Measurements from ENCODE around the gene ME2. TPM values are rescaled to one million over a fixed set of nuclear protein-coding genes. Genes with fewer than 3 reads are reported as not detected.

The ME2 gene
- total and polyA plus RNA-seq, 2 donors (not counting 1 experiment from before 2014, with no cell fraction given) = 28.4 to 57.8 TPM

GRCh38 chr18:50982802-50983179 is 103.9 kb downstream of the ME2 start:
- H3K36me3 ChIP-seq (replicated peaks in 1 of 2; ENCODE audit: control extremely low read depth in 1 of 2, control insufficient read depth in 1 of 2, extremely low read depth in 1 of 2, insufficient read depth in 2 of 2, low read length in 1 of 2) = peaks cover 0 to 38% of the 10 kb centered on the region in 2 experiments
- WGBS (ENCODE audit: insufficient coverage) = no CpG with 5 or more reads among the region's 3 CpGs
- H3K27me3 Mint-ChIP-seq = no peaks in the 10 kb centered on the region
- TF ChIP-seq EZH2 (IDR thresholded peaks at IDR 0.05; ENCODE audit: borderline replicate concordance, insufficient read depth, low read depth, low read length, poor library complexity, severe bottlenecking) (no peak), CTCF (IDR thresholded peaks at IDR 0.05) (no peak)
- CTCF ChIA-PET = no interaction called here
- no peak overlapping the region for H3K27ac ChIP-seq (ENCODE audit: low read length in 2 of 2)
- H3K4me3 ChIP-seq (ENCODE audit: control extremely low read depth in 1 of 5, extremely low read depth in 1 of 5, insufficient read depth in 1 of 5, low read depth in 2 of 5, low read length in 4 of 5) = no peak overlapping the region
- H3K27me3 ChIP-seq (replicated peaks in 1 of 4; ENCODE audit: control extremely low read depth in 1 of 4, control insufficient read depth in 3 of 4, insufficient read depth in 4 of 4, low read length in 3 of 4) = no peaks in the 10 kb centered on the region
- no peaks in the 10 kb centered on the region for H3K4me1 Mint-ChIP-seq
- H3K27ac Mint-ChIP-seq = no peak overlapping the region
- no peak for ATAC-seq (ENCODE audit: low read depth)
- POLR2A ChIA-PET = no interaction called here
- H3K4me3 Mint-ChIP-seq = no peak overlapping the region
- intact Hi-C loops (cut with micrococcal nuclease) = no loop called here
- peaks cover 3% of the 10 kb centered on the region for H3K9me3 Mint-ChIP-seq (ENCODE audit: insufficient read depth)
- H3K4me2 ChIP-seq (replicated peaks; ENCODE audit: low read depth, low read length, poor library complexity, severe bottlenecking) = no peak overlapping the region
- no peaks in the 10 kb centered on the region for H4K20me1 ChIP-seq (ENCODE audit: control insufficient read depth, insufficient read depth, low read length, poor library complexity, severe bottlenecking)
- no peaks in the 10 kb centered on the region for H3K4me1 ChIP-seq (ENCODE audit: control insufficient read depth in 2 of 2, insufficient read depth in 2 of 2, low read length in 2 of 2)
- peaks cover 9% of the 10 kb centered on the region for H3K79me2 ChIP-seq (ENCODE audit: control insufficient read depth, insufficient read depth, low read length)
- H3K9ac ChIP-seq (ENCODE audit: low read length) = no peak overlapping the region
- H3K9me3 ChIP-seq (ENCODE audit: control extremely low read depth in 1 of 3, control insufficient read depth in 2 of 3, insufficient read depth in 1 of 3, low read length in 2 of 3) = peaks cover 0 to 1% (median 0%) of the 10 kb centered on the region in 3 donors
- H2AFZ ChIP-seq (ENCODE audit: insufficient read depth, low read depth, low read length, poor library complexity, severe bottlenecking) = no peak overlapping the region
- DNase-seq = no peak

GRCh38 chr18:50986360-50987087 is 107.6 kb downstream of the ME2 start:
- TF ChIP-seq EZH2 (IDR thresholded peaks at IDR 0.05; ENCODE audit: borderline replicate concordance, insufficient read depth, low read depth, low read length, poor library complexity, severe bottlenecking) (no peak), CTCF (IDR thresholded peaks at IDR 0.05) (no peak)
- Mint-ChIP-seq H3K27ac (no peak overlapping the region), H3K4me1 (no peaks in the 10 kb centered on the region), H3K27me3 (no peaks in the 10 kb centered on the region), H3K9me3 (ENCODE audit: insufficient read depth) (no peaks in the 10 kb centered on the region), H3K4me3 (no peak overlapping the region)
- no peak overlapping the region for H3K4me3 ChIP-seq (ENCODE audit: control extremely low read depth in 1 of 5, extremely low read depth in 1 of 5, insufficient read depth in 1 of 5, low read depth in 2 of 5, low read length in 4 of 5)
- intact Hi-C loops (cut with micrococcal nuclease) = no loop called here
- no peaks in the 10 kb centered on the region for H3K79me2 ChIP-seq (ENCODE audit: control insufficient read depth, insufficient read depth, low read length)
- no peaks in the 10 kb centered on the region for H3K4me1 ChIP-seq (ENCODE audit: control insufficient read depth in 2 of 2, insufficient read depth in 2 of 2, low read length in 2 of 2)
- ATAC-seq (ENCODE audit: low read depth) (no peak), DNase-seq (no peak)
- no peaks in the 10 kb centered on the region for H3K27me3 ChIP-seq (replicated peaks in 1 of 4; ENCODE audit: control extremely low read depth in 1 of 4, control insufficient read depth in 3 of 4, insufficient read depth in 4 of 4, low read length in 3 of 4)
- H3K9me3 ChIP-seq (ENCODE audit: control extremely low read depth in 1 of 3, control insufficient read depth in 2 of 3, insufficient read depth in 1 of 3, low read length in 2 of 3) = no peaks in the 10 kb centered on the region
- ChIA-PET CTCF (no interaction called here), POLR2A (no interaction called here)
- H4K20me1 ChIP-seq (ENCODE audit: control insufficient read depth, insufficient read depth, low read length, poor library complexity, severe bottlenecking) = no peaks in the 10 kb centered on the region
- WGBS (ENCODE audit: insufficient coverage) = 96% methylated on average over 2 of the region's 2 CpGs
- H3K36me3 ChIP-seq (replicated peaks in 1 of 2; ENCODE audit: control extremely low read depth in 1 of 2, control insufficient read depth in 1 of 2, extremely low read depth in 1 of 2, insufficient read depth in 2 of 2, low read length in 1 of 2) = peaks cover 3 to 26% of the 10 kb centered on the region in 2 experiments
- H2AFZ ChIP-seq (ENCODE audit: insufficient read depth, low read depth, low read length, poor library complexity, severe bottlenecking) = no peak overlapping the region
- no peak overlapping the region for H3K9ac ChIP-seq (ENCODE audit: low read length)
- no peak overlapping the region for H3K27ac ChIP-seq (ENCODE audit: low read length in 2 of 2)
- H3K4me2 ChIP-seq (replicated peaks; ENCODE audit: low read depth, low read length, poor library complexity, severe bottlenecking) = no peak overlapping the region

Data from B cell (primary cell).